ENCODE measurements around the gene DLX5. TPM values are rescaled to one million over a fixed set of nuclear protein-coding genes. Genes with fewer than 3 reads are reported as not detected.

Gene DLX5
- total RNA-seq, 2 experiments from 2014 or later = not detected

DNA sequence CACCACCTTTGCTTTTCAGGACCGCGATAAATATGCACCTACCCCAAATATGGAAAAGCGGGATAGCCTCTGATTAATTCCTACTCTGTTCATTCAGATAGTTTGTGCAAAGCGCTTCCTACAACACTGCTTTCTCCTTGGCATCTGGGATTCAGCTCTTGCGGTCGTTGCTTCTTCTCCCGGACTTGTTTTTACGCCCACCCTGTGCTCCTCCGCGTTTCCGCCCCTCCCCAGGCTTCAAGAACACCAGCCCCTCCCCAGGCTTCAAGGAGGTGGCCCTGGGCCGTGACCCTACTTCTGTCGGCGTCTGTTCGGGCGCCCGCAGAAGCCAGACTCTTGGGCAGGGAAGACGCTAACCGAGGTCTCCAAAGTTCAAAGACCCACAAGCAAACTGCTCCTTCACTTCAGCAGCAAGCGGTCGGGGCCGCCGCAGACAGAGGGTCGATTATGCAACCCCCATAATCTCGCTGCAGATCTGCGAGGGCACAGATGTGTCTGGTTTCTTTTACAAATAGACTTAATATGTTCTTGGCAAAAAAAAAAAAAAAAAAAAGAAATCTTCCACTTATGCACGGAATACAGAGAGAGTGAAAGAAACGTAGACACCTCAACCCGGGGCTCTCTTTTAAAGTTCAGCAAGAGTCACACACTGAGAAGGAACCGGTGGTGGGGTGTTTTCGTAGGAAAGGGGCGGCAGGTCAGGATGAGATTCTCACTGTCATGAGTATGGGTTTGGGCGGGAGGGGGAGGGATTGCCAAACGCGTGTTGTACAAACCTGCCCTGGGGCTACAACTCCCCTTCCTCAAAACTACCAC is 1.9 kb downstream of the DLX5 start:
- Mint-ChIP-seq H3K9me3 (peaks cover 4% of the 10 kb centered on the region), H3K27me3 (peaks cover 96% of the 10 kb centered on the region), H3K36me3 (ENCODE audit: low read depth) (peaks cover 11% of the 10 kb centered on the region), H3K4me1 (peaks cover 34% of the 10 kb centered on the region), H3K27ac (peak overlapping the region; percentile 74), H3K4me3 (peak overlapping the region; percentile 12)
- ChIA-PET CTCF (interaction anchor here (0.6 to 1.8 kb wide), 2 partner anchors 16 to 272 kb away, joined by 4 to 6 read pairs; no protein-coding TSS in a partner anchor), POLR2A (no interaction called here)
- DNase-seq = no peak

DNA sequence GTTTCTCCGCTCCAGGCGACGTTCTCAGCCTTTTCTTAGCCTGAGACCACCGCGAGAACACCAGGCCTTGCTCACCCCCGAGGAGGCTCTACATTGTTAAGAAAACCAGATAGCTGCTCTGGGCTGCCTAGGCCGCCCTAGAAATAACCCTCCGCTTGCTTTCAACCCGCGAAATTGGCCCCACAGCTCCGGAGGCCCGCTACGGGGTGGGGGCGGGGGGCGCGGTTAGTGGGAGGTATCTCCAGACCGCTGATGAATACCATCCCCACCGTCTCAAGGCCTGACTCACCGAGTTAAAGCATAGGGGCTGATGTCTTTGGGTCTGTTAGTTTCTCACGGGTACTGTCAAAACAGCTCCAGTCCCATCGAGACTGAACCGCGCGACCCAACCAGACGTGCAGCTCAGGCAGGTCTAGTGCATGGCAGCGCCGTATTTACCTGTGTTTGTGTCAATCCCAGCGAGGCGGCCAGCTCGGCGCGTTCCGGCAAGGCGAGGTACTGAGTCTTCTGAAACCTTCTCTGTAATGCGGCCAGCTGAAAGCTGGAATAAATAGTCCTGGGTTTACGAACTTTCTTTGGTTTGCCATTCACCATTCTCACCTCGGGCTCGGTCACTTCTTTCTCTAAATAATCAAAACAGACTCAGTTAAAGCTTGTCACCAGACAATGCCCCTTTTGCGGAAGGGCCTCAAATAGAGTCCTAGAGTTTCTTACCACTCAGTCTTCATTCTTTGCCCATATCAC is 2.7 kb downstream of the DLX5 start:
- H3K9me3 Mint-ChIP-seq = peaks cover 4% of the 10 kb centered on the region
- DNase-seq = no peak
- peaks cover 11% of the 10 kb centered on the region for H3K36me3 Mint-ChIP-seq (ENCODE audit: low read depth)
- H3K27ac Mint-ChIP-seq = peak overlapping the region; percentile 74
- CTCF ChIA-PET = interaction anchor here (0.7 to 1.8 kb wide), 2 partner anchors 15 to 18 kb away, joined by 4 to 6 read pairs; no protein-coding TSS in a partner anchor
- POLR2A ChIA-PET = no interaction called here
- peaks cover 28% of the 10 kb centered on the region for H3K4me1 Mint-ChIP-seq
- peak overlapping the region; percentile 12 for H3K4me3 Mint-ChIP-seq
- peaks cover 96% of the 10 kb centered on the region for H3K27me3 Mint-ChIP-seq

- Mint-ChIP-seq H3K27ac (no peak overlapping the region), H3K4me3 (no peak overlapping the region)
- POLR2A ChIA-PET = no interaction called here
These were observed 3.5 kb downstream of the DLX5 start for GRCh38 chr7:97020996-97021746.

DNA sequence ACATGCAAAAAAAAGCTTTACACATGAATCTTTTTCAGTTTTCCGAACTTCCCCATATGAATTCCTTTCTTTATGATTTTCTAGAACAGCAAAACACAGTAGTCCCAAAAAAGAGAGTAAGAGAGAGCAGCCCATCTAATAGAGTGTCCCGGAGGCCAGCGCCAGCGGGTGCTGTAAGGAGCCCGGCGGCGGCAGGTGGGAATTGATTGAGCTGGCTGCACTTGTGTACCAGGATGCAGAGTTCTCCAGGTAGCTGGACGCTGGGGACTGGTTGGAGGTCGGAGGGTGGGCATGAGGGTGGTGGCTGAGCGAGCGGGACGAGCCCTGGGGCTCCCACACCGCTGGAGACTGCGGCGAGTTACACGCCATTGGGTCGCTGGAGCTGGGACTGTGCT is 4.0 kb downstream of the DLX5 start:
- CTCF ChIA-PET = interaction anchor here (1.0 to 1.2 kb wide), 2 partner anchors 21 to 32 kb away, joined by 3 read pairs; no protein-coding TSS in a partner anchor
- H3K9me3 Mint-ChIP-seq = peaks cover 4% of the 10 kb centered on the region
- POLR2A ChIA-PET = no interaction called here
- H3K27ac Mint-ChIP-seq = no peak overlapping the region
- H3K27me3 Mint-ChIP-seq = peaks cover 95% of the 10 kb centered on the region
- no peak overlapping the region for H3K4me3 Mint-ChIP-seq
- peaks cover 15% of the 10 kb centered on the region for H3K36me3 Mint-ChIP-seq (ENCODE audit: low read depth)
- H3K4me1 Mint-ChIP-seq = peaks cover 15% of the 10 kb centered on the region
- DNase-seq = no peak

More at GRCh38 chr7:97020996-97021746, 3.5 kb downstream of the DLX5 start:
- DNase-seq = no peak
- H3K9me3 Mint-ChIP-seq = peaks cover 4% of the 10 kb centered on the region
- peaks cover 15% of the 10 kb centered on the region for H3K36me3 Mint-ChIP-seq (ENCODE audit: low read depth)
- peaks cover 20% of the 10 kb centered on the region for H3K4me1 Mint-ChIP-seq
- H3K27me3 Mint-ChIP-seq = peaks cover 95% of the 10 kb centered on the region
- CTCF ChIA-PET = interaction anchor here (0.7 to 1.8 kb wide), 4 partner anchors 14 to 33 kb away, joined by 3 to 6 read pairs (median 4); no protein-coding TSS in a partner anchor

DNA sequence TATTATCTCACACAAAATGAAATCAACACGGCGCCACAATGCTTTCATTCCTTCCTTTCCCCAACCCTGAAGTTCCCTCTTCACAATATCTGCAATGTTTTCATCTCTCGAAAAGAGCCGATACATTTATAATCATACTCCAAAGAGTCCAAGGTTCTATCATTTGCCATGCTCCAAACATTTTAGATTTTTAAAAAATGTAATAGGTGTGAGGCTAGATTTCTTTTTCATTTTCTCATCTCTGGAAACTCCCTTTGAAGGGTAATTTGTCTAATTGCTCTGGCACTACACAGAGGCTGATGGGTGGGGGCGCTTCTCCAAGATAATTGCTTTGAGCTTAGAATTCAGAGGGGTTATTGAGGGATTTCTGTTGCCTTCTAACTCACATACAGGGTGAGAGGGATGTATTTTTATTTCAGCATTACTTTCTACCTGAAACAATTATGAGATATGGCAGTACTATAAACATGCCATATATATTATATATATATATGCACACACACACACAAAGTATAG is 4.9 kb downstream of the DLX5 start:
- Mint-ChIP-seq H3K4me3 (no peak overlapping the region), H3K27me3 (peaks cover 95% of the 10 kb centered on the region), H3K9me3 (peaks cover 4% of the 10 kb centered on the region), H3K36me3 (ENCODE audit: low read depth) (peaks cover 15% of the 10 kb centered on the region), H3K4me1 (peaks cover 13% of the 10 kb centered on the region), H3K27ac (no peak overlapping the region)
- no peak for DNase-seq
- ChIA-PET POLR2A (no interaction called here), CTCF (interaction anchor here (1.0 to 1.2 kb wide), 2 partner anchors 31 to 111 kb away, joined by 3 read pairs; no protein-coding TSS in a partner anchor)

DNA sequence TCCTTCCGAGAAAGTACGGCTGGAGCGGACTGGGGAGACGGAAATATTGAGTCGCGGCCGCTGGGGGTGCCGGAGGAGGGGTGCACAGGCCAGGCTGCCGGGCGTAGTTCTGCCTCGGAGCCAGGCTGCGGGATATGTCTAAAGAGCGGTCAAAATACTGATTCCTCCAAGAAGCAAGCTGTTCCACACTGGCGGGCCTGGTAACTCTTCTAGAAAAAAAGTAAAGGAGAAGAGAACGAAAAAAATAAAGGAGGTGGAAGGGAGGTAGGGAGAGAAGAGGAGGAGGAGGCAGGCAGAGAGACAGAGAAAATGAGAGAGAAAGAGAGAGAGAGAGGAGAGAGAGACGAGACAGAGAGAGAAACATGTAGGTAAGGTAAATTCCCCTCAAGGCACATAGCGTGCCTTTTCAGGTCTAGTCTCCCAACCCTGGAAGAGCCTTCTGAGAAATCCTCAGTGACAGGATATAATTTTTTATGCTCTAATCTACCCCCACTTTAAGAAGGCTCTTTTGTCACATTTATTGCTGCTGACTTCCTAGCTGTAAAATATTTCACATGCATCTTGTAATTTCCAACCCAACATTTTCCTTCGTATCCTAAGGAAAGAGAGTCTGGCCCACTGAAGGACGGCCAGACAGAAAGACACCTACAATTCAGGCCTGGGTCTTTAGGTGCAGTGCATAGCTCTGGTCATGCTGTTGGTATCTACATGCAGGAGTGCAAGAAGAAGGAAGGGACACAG is 5.7 kb downstream of the DLX5 start:
- CTCF ChIA-PET = interaction anchor here (1.0 kb wide), 1 partner anchor 112 kb away, joined by 3 read pairs; no protein-coding TSS in a partner anchor
- no peak overlapping the region for H3K4me3 Mint-ChIP-seq
- peaks cover 95% of the 10 kb centered on the region for H3K27me3 Mint-ChIP-seq
- peaks cover 4% of the 10 kb centered on the region for H3K9me3 Mint-ChIP-seq
- H3K36me3 Mint-ChIP-seq (ENCODE audit: low read depth) = peaks cover 15% of the 10 kb centered on the region
- peaks cover 7% of the 10 kb centered on the region for H3K4me1 Mint-ChIP-seq
- POLR2A ChIA-PET = no interaction called here
- H3K27ac Mint-ChIP-seq = no peak overlapping the region
- DNase-seq = no peak

- Mint-ChIP-seq H3K4me3 (no peak overlapping the region), H3K27me3 (peaks cover 95% of the 10 kb centered on the region), H3K4me1 (peaks cover 7% of the 10 kb centered on the region), H3K36me3 (ENCODE audit: low read depth) (peaks cover 15% of the 10 kb centered on the region), H3K27ac (no peak overlapping the region), H3K9me3 (peaks cover 4% of the 10 kb centered on the region)
- no peak for DNase-seq
- ChIA-PET POLR2A (no interaction called here), CTCF (interaction anchor here (1.1 kb wide), 1 partner anchor 13 kb away, joined by 3 read pairs; the partner anchor contains the start of gene DLX6)
These were observed 6.5 kb downstream of the DLX5 start for GRCh38 chr7:97018126-97018601.

- ChIA-PET POLR2A (no interaction called here), CTCF (interaction anchor here (1.0 to 1.3 kb wide), 3 partner anchors 9 to 12 kb away, joined by 3 to 4 read pairs (median 3); partner anchors contain the start of gene DLX6)
- peak overlapping the region; percentile 25 for H3K27ac Mint-ChIP-seq
These were observed 7.2 kb downstream of the DLX5 start for GRCh38 chr7:97017192-97018125.

GRCh38 chr7:97016381-97017191 is 8.0 kb downstream of the DLX5 start:
- Mint-ChIP-seq H3K9me3 (no peaks in the 10 kb centered on the region), H3K4me1 (no peaks in the 10 kb centered on the region), H3K36me3 (ENCODE audit: low read depth) (peaks cover 9% of the 10 kb centered on the region), H3K27ac (peak overlapping the region; percentile 41), H3K27me3 (peaks cover 96% of the 10 kb centered on the region), H3K4me3 (no peak overlapping the region)
- no peak for DNase-seq
- CTCF ChIA-PET = interaction anchor here (1.0 to 1.3 kb wide), 3 partner anchors 10 to 11 kb away, joined by 3 to 4 read pairs (median 3); partner anchors contain the start of gene DLX6
- POLR2A ChIA-PET = no interaction called here

More at GRCh38 chr7:97017192-97018125, 7.2 kb downstream of the DLX5 start:
- Mint-ChIP-seq H3K27me3 (peaks cover 96% of the 10 kb centered on the region), H3K36me3 (ENCODE audit: low read depth) (peaks cover 14% of the 10 kb centered on the region), H3K4me3 (no peak overlapping the region), H3K9me3 (peaks cover 4% of the 10 kb centered on the region), H3K4me1 (peaks cover 4% of the 10 kb centered on the region)
- no peak for DNase-seq

- Mint-ChIP-seq H3K27me3 (peaks cover 99% of the 10 kb centered on the region), H3K9me3 (no peaks in the 10 kb centered on the region), H3K27ac (no peak overlapping the region), H3K36me3 (ENCODE audit: low read depth) (peaks cover 9% of the 10 kb centered on the region), H3K4me1 (no peaks in the 10 kb centered on the region), H3K4me3 (no peak overlapping the region)
- POLR2A ChIA-PET = no interaction called here
- CTCF ChIA-PET = interaction anchor here (0.5 to 1.7 kb wide), 2 partner anchors 8 to 12 kb away, joined by 3 to 7 read pairs; no protein-coding TSS in a partner anchor
- DNase-seq = no peak
These were observed 8.8 kb downstream of the DLX5 start for GRCh38 chr7:97015756-97016380.
